Activated CD8-positive, alpha-beta memory T cell treated with anti-CD3 and anti-CD28 coated beads for 24 hours (primary cell): Measurements from ENCODE around the gene MARCHF3.
"Not testable (repeated sequence)": the region's sequence is repeated elsewhere in the genome, so short reads cannot be mapped to it uniquely, and the experiment has no call there.

Experiments used
- DNase-seq: peaks from one replicate; pipeline ENCODE4 v3.0.0-alpha.2; 2020

Gene MARCHF3

GRCh38 chr5:127030259-127031146, at the start of gene MARCHF3:
Gene MARCHF3, minus strand, starts transcription at chr5:127030558. Its CDS starts 112,387 bp downstream, at chr5:126918171.
- DNase-seq = peak; percentile 97

GRCh38 chr5:127079994-127080491, 49.7 kb upstream of the MARCHF3 start:
- no peak for DNase-seq

GRCh38 chr5:127077366-127077765, 47.0 kb upstream of the MARCHF3 start:
- no peak for DNase-seq

- DNase-seq = no peak
These were observed 46.2 kb upstream of the MARCHF3 start for GRCh38 chr5:127076315-127077129.

GRCh38 chr5:127074466-127074865, 44.1 kb upstream of the MARCHF3 start:
- no peak for DNase-seq

GRCh38 chr5:127072861-127073846, 42.8 kb upstream of the MARCHF3 start, which contains the start of gene C5orf63:
Gene C5orf63, minus strand, starts transcription at chr5:127073502. Its CDS starts 14,507 bp downstream, at chr5:127058995.
- peak; percentile 88 for DNase-seq

GRCh38 chr5:127070243-127070642, 39.9 kb upstream of the MARCHF3 start:
- DNase-seq = no peak

GRCh38 chr5:127068493-127069214, 38.3 kb upstream of the MARCHF3 start:
- DNase-seq = no peak

- no peak for DNase-seq
These were observed 36.4 kb upstream of the MARCHF3 start for GRCh38 chr5:127066721-127067120.

GRCh38 chr5:127064253-127064840, 34.0 kb upstream of the MARCHF3 start:
- DNase-seq = no peak

- no peak for DNase-seq
These were observed 33.0 kb upstream of the MARCHF3 start for GRCh38 chr5:127063257-127063913.

GRCh38 chr5:127061956-127062355, 31.6 kb upstream of the MARCHF3 start:
- DNase-seq = no peak

GRCh38 chr5:127061537-127061936, 31.2 kb upstream of the MARCHF3 start:
- DNase-seq = no peak

- DNase-seq = no peak
These were observed 30.2 kb upstream of the MARCHF3 start for GRCh38 chr5:127060470-127060985.

- no peak for DNase-seq
These were observed 26.5 kb upstream of the MARCHF3 start for GRCh38 chr5:127056896-127057295.

GRCh38 chr5:127055880-127056653, 25.7 kb upstream of the MARCHF3 start:
- DNase-seq = no peak

- DNase-seq = not testable (repeated sequence)
These were observed 23.2 kb upstream of the MARCHF3 start for GRCh38 chr5:127053551-127053950.

GRCh38 chr5:127053049-127053448, 22.7 kb upstream of the MARCHF3 start:
- no peak for DNase-seq

GRCh38 chr5:127051591-127051990, 21.2 kb upstream of the MARCHF3 start:
- no peak for DNase-seq
